ENCODE data around the gene HDDC3.

The HDDC3 gene

DNA sequence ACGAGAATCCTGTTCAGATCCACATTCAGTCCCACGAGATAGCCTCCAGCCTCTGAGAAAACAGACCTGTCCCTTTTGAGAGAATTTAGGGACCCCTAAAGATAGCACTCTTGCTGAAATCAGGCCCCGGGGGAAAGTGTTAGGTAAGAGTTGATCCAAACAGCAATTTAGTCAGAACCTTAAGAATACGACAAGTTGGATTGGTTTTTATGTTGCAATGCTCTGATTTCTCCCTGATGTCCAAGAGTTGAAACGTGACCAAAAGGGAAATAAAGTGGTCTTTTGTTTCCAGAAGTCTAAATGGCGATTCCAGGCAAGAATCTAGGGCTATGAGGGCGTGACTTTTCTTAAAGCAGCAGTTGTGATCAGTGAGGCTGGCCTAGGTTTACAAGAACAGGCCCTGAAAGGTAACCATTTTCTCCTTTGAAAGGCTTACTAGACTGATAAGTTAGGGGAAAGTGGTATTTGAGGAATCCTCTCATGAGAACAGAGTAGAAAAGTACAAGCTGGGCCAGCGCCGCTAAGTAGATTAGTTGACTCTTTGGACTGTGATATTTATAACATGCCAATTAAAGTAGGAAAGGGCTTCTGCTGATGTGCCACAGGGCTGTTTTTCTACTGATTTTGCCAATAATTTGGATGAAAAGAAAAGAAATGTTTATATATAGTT lies 24.4 kb downstream of the HDDC3 start:
- no peak overlapping the region for H3K14ac ChIP-seq (ENCODE audit: low read length in 2 of 2)
- H2BK12ac ChIP-seq (ENCODE audit: low read length in 2 of 2), result no peak overlapping the region
- H3K23ac ChIP-seq (ENCODE audit: low read length in 2 of 2), result no peak overlapping the region
- H2AFZ ChIP-seq (ENCODE audit: low read depth, low read length), result no peak overlapping the region
- no peak overlapping the region for H3K4me3 ChIP-seq (ENCODE audit: insufficient read depth in 1 of 2, low read depth in 1 of 2, low read length in 2 of 2)
- peaks cover 7% of the 10 kb centered on the region for H3K79me1 ChIP-seq (replicated peaks; ENCODE audit: low read length, poor library complexity, severe bottlenecking)
- H2BK5ac ChIP-seq (ENCODE audit: low read depth, low read length, poor library complexity, severe bottlenecking), result no peak overlapping the region
- no peak for DNase-seq
- no peaks in the 10 kb centered on the region for H3K9me3 ChIP-seq (ENCODE audit: control insufficient read depth, low read length)
- no peak overlapping the region for H2BK120ac ChIP-seq (ENCODE audit: low read depth, low read length)
- no peak overlapping the region for H3K4ac ChIP-seq (ENCODE audit: low read depth in 1 of 2, low read length in 2 of 2)
- H3K36me3 ChIP-seq (ENCODE audit: control insufficient read depth in 1 of 2, insufficient read depth in 2 of 2, low read depth in 1 of 2, low read length in 2 of 2), result peaks cover 63 to 69% of the 10 kb centered on the region in 2 experiments
- peak overlapping the region; percentile 45 for H3K9ac ChIP-seq (ENCODE audit: low read length)
- H4K91ac ChIP-seq (ENCODE audit: low read length), result no peak overlapping the region
- H4K8ac ChIP-seq (ENCODE audit: low read length), result no peak overlapping the region
- no peaks in the 10 kb centered on the region for H3K27me3 ChIP-seq (ENCODE audit: control insufficient read depth in 1 of 2, insufficient read depth in 1 of 2, low read length in 2 of 2)
- no peak overlapping the region for H2AK5ac ChIP-seq (ENCODE audit: low read length, severe bottlenecking)
- H3K18ac ChIP-seq (ENCODE audit: low read depth in 1 of 2, low read length in 2 of 2), result no peak overlapping the region
- H3K4me2 ChIP-seq (ENCODE audit: low read length, poor library complexity, severe bottlenecking), result no peak overlapping the region
- WGBS, result 92% methylated on average over 9 of the region's 9 CpGs
- H3K27ac ChIP-seq (ENCODE audit: low read length, poor library complexity, severe bottlenecking), result no peak overlapping the region
- H3K4me1 ChIP-seq (ENCODE audit: control insufficient read depth, insufficient read depth, low read depth, low read length), result peaks cover 8% of the 10 kb centered on the region
- no peak overlapping the region for H2BK15ac ChIP-seq (ENCODE audit: low read depth, poor library complexity, severe bottlenecking)

DNA sequence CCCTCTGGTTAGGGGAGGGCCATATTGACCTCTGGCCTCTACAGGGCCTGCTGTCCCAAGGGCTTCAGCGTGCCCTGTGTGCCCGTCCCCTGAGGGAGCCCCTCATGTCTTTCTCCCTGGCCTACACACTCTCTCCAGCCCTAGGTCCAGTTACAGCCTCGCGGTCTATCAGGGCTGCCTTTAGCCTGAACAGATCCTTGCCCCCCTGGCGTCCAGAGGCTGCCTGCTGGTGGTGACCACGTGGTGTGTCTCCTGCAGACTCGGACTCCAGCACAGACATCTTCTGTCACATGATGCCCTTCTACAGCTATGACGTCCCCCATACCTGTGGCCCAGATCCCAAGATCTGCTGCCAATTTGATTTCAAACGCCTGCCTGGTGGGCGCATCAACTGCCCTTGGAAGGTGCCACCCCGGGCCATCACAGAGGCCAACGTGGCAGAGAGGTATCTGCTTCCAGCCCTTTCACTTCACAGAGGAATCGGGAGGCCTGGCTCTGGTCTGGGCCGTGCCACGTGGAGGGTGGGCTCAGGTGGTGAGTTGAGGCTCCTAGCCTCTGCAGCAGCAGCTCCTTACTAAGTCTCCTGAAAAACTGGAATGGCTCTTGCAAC lies 25.2 kb downstream of the HDDC3 start:
- Histone ChIP-seq H3K4me1 (ENCODE audit: control insufficient read depth, insufficient read depth, low read depth, low read length) (peaks cover 8% of the 10 kb centered on the region), H3K23ac (ENCODE audit: low read length in 2 of 2) (no peak overlapping the region), H3K4me2 (ENCODE audit: low read length, poor library complexity, severe bottlenecking) (no peak overlapping the region), H2BK15ac (ENCODE audit: low read depth, poor library complexity, severe bottlenecking) (no peak overlapping the region), H3K9ac (ENCODE audit: low read length) (peak overlapping the region; percentile 45), H4K8ac (ENCODE audit: low read length) (no peak overlapping the region), H2BK120ac (ENCODE audit: low read depth, low read length) (no peak overlapping the region), H2BK5ac (ENCODE audit: low read depth, low read length, poor library complexity, severe bottlenecking) (no peak overlapping the region), H2BK12ac (ENCODE audit: low read length in 2 of 2) (no peak overlapping the region), H3K18ac (ENCODE audit: low read depth in 1 of 2, low read length in 2 of 2) (no peak overlapping the region), H3K27me3 (ENCODE audit: control insufficient read depth in 1 of 2, insufficient read depth in 1 of 2, low read length in 2 of 2) (no peaks in the 10 kb centered on the region), H3K4me3 (ENCODE audit: insufficient read depth in 1 of 2, low read depth in 1 of 2, low read length in 2 of 2) (no peak overlapping the region), H3K79me1 (replicated peaks; ENCODE audit: low read length, poor library complexity, severe bottlenecking) (peaks cover 7% of the 10 kb centered on the region), H4K91ac (ENCODE audit: low read length) (no peak overlapping the region), H3K14ac (ENCODE audit: low read length in 2 of 2) (no peak overlapping the region), H3K9me3 (ENCODE audit: control insufficient read depth, low read length) (no peaks in the 10 kb centered on the region), H3K27ac (ENCODE audit: low read length, poor library complexity, severe bottlenecking) (no peak overlapping the region), H2AFZ (ENCODE audit: low read depth, low read length) (no peak overlapping the region), H3K4ac (ENCODE audit: low read depth in 1 of 2, low read length in 2 of 2) (no peak overlapping the region), H3K36me3 (ENCODE audit: control insufficient read depth in 1 of 2, insufficient read depth in 2 of 2, low read depth in 1 of 2, low read length in 2 of 2) (peaks cover 54 to 61% of the 10 kb centered on the region in 2 experiments), H2AK5ac (ENCODE audit: low read length, severe bottlenecking) (no peak overlapping the region)
- no peak for DNase-seq
- WGBS, result 84% methylated on average over 15 of the region's 15 CpGs

DNA sequence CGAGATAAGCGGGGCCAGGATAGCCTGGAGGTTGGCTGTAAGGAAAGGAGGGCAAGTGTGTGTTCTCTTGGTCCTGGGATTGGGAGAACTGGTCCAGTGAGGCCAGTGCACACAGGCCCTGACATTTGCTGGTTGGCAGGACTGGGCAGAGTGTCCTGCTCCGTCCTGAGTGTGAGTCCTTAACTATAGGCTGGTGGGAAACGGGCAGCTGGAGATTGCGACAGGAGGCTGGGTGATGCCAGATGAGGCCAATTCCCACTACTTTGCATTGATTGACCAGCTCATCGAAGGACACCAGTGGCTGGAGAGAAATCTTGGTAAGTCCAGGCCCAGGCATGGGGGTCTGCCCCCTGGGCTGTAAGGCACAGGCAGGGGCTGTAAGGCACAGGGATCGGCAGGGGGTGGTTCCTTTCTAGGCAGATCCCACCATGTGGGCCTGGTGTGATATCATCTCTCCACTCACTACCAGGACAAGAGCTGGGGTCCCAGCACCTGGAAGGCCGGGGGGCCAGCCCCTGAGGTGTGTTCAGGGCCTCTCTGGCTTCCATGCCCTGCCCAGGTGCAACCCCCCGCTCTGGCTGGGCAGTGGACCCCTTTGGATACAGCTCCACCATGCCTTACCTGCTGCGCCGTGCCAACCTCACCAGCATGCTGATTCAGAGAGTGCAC lies 26.0 kb downstream of the HDDC3 start:
- no peaks in the 10 kb centered on the region for H3K27me3 ChIP-seq (ENCODE audit: control insufficient read depth in 1 of 2, insufficient read depth in 1 of 2, low read length in 2 of 2)
- no peak overlapping the region for H2BK12ac ChIP-seq (ENCODE audit: low read length in 2 of 2)
- H3K14ac ChIP-seq (ENCODE audit: low read length in 2 of 2), result no peak overlapping the region
- H2AFZ ChIP-seq (ENCODE audit: low read depth, low read length), result no peak overlapping the region
- H4K8ac ChIP-seq (ENCODE audit: low read length), result no peak overlapping the region
- no peak for DNase-seq
- peaks cover 7% of the 10 kb centered on the region for H3K79me1 ChIP-seq (replicated peaks; ENCODE audit: low read length, poor library complexity, severe bottlenecking)
- H2BK5ac ChIP-seq (ENCODE audit: low read depth, low read length, poor library complexity, severe bottlenecking), result no peak overlapping the region
- H3K27ac ChIP-seq (ENCODE audit: low read length, poor library complexity, severe bottlenecking), result no peak overlapping the region
- no peak overlapping the region for H2BK15ac ChIP-seq (ENCODE audit: low read depth, poor library complexity, severe bottlenecking)
- no peak overlapping the region for H3K18ac ChIP-seq (ENCODE audit: low read depth in 1 of 2, low read length in 2 of 2)
- peaks cover 46 to 54% of the 10 kb centered on the region in 2 experiments for H3K36me3 ChIP-seq (ENCODE audit: control insufficient read depth in 1 of 2, insufficient read depth in 2 of 2, low read depth in 1 of 2, low read length in 2 of 2)
- WGBS, result 97% methylated on average over 11 of the region's 11 CpGs
- H4K91ac ChIP-seq (ENCODE audit: low read length), result no peak overlapping the region
- no peak overlapping the region for H3K9ac ChIP-seq (ENCODE audit: low read length)
- no peaks in the 10 kb centered on the region for H3K9me3 ChIP-seq (ENCODE audit: control insufficient read depth, low read length)
- no peak overlapping the region for H3K4ac ChIP-seq (ENCODE audit: low read depth in 1 of 2, low read length in 2 of 2)
- no peak overlapping the region for H3K23ac ChIP-seq (ENCODE audit: low read length in 2 of 2)
- H3K4me3 ChIP-seq (ENCODE audit: insufficient read depth in 1 of 2, low read depth in 1 of 2, low read length in 2 of 2), result no peak overlapping the region
- H3K4me2 ChIP-seq (ENCODE audit: low read length, poor library complexity, severe bottlenecking), result no peak overlapping the region
- peaks cover 9% of the 10 kb centered on the region for H3K4me1 ChIP-seq (ENCODE audit: control insufficient read depth, insufficient read depth, low read depth, low read length)
- no peak overlapping the region for H2AK5ac ChIP-seq (ENCODE audit: low read length, severe bottlenecking)
- no peak overlapping the region for H2BK120ac ChIP-seq (ENCODE audit: low read depth, low read length)

Measured in mesenchymal stem cell (in vitro differentiated cells and primary cell).